ES-I3 (cell line): ENCODE measurements around the gene KREMEN1.
"Not testable (repeated sequence)": the region's sequence is repeated elsewhere in the genome, so short reads cannot be mapped to it uniquely, and the experiment has no call there.

Experiments used
- H3K36me3 ChIP-seq: 2 replicates; pipeline ENCODE4 v1.6.1; 2013; ENCODE audit warnings: mild to moderate bottlenecking, low read length, control low read depth, moderate library complexity; ENCODE audit not compliant: insufficient read depth
- H3K4me1 ChIP-seq: 2 replicates; pipeline ENCODE4 v1.6.1; 2013; ENCODE audit warnings: mild to moderate bottlenecking, control low read depth, low read length; ENCODE audit not compliant: insufficient read depth
- H3K9ac ChIP-seq: 2 replicates; pipeline ENCODE4 v1.6.1; 2013; ENCODE audit warnings: low read depth, mild to moderate bottlenecking, low read length, moderate library complexity
- H3K9me3 ChIP-seq: 2 replicates; pipeline ENCODE4 v1.6.1; 2013; ENCODE audit warnings: mild to moderate bottlenecking, low read length, moderate library complexity; ENCODE audit not compliant: control insufficient read depth, insufficient read depth

Gene KREMEN1

DNA sequence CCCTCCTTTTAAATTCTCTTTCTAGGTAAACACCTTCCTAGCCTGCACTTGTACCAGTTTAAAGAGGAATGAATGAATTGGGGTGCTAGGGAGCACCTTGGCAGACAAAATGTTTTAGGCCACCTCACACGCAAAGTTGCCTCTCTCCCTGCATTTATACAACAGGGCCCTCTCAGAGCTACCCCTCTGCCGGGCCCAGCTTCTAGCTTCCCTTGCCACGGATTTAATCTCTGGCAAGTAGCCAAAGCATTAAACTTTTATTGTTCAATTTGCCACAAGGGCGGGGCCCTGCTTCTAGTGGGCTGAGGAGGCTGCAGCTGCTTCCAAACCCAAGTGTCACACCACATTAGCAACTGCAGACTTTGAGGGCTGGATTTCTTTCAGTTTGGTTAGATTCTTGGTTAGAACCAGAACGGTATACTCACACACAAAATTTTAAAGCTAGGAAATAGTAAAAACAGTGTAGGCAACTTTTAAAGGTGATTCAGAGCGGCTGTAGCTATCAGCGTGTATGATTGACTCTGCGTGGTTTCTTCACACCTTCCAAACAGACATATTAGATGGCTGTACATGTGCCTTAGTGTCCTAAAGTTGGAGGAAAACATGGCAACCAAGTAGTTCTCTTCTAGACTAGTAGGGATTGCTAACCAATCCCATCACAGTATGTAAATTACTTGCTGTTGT lies 6.5 kb downstream of the KREMEN1 start:
- peaks cover 20% of the 10 kb centered on the region for H3K4me1 ChIP-seq
- H3K9me3 ChIP-seq, result no peaks in the 10 kb centered on the region
- H3K9ac ChIP-seq, result no peak overlapping the region
- H3K36me3 ChIP-seq, result no peaks in the 10 kb centered on the region

DNA sequence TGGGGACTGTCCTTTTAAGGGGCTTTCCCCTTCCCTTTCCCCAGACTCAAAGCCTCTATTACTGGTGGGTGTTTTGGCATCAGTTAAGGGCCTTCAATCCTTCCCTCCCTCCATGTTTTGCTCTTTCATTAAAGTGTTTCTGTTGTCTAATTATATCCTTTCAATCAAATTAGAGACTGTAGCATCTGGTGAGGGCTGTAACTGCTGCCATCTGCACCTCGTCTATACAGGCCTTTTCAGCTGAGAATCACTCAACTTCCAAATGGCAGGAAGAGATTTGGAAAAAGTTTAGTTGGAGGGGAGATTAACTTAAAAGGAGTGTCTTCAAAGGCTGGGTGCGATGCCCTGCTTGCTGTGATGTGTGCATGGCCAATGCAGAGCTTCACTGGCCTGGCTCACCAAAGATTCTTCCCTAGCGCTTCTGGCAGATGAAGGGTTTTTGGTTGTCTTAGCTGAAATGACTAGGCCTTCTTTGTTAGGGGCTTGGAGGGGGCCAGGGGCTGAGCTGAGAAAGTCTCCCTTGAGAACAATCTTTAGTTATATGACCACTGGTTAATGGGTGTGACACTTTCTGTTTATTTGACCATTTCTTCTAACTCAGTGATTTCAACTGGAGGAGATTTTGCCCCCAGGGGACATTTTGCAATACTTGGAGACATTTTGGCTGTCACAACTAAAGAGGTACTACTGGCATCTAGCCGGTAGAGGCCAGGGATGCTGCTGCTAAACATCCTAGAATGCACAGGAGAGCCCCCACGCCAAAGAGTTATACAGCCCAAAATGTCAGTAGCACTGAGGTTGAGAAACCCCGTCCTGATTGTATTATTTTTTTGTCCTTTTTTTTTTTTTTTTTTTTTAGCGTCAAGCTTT lies 7.5 kb downstream of the KREMEN1 start:
- Histone ChIP-seq H3K9ac (no peak overlapping the region), H3K36me3 (no peaks in the 10 kb centered on the region), H3K9me3 (no peaks in the 10 kb centered on the region), H3K4me1 (peaks cover 20% of the 10 kb centered on the region)

GRCh38 chr22:29081517-29082236 lies 8.8 kb downstream of the KREMEN1 start:
- no peaks in the 10 kb centered on the region for H3K9me3 ChIP-seq
- H3K36me3 ChIP-seq, result no peaks in the 10 kb centered on the region
- no peak overlapping the region for H3K9ac ChIP-seq
- peaks cover 20% of the 10 kb centered on the region for H3K4me1 ChIP-seq

- H3K9me3 ChIP-seq, result no peaks in the 10 kb centered on the region
- H3K36me3 ChIP-seq, result no peaks in the 10 kb centered on the region
- H3K9ac ChIP-seq, result no peak overlapping the region
- peaks cover 20% of the 10 kb centered on the region for H3K4me1 ChIP-seq
Measured at GRCh38 chr22:29082826-29083545, 10.2 kb downstream of the KREMEN1 start.

- H3K4me1 ChIP-seq, result peaks cover 19% of the 10 kb centered on the region
- not testable (repeated sequence) for H3K9me3 ChIP-seq, H3K36me3 ChIP-seq, H3K9ac ChIP-seq
Measured at GRCh38 chr22:29083576-29083932, 10.7 kb downstream of the KREMEN1 start.

DNA sequence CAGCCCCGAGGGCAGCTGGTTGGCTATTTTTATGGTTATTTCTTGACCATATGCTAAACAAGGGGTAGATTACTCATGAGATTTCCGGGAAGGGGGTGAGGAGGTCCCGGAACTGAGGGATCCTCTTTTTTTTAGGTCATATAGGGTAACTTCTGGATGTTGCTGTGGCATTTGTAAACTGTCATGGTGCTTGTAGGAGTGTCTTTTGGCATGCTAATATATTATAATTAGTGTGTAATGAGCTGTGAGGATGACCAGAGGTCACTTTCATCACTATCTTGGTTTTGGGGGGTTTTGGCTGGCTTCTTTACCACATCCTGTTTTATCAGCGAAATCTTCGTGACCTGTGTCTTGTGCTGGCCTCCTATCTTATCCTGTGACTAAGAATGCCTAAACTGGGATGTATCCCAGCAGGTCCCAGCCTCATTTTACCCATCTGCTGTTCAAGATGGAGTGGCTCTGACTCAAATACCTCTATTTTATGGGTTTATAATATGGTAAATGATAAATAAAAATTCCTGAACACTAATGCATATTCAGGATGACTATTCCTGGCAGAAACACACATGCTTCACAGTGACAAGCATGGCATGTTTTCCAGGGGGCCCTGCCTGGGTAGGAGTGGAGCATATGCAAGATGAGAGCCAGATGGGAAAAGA lies 11.2 kb downstream of the KREMEN1 start:
- Histone ChIP-seq H3K36me3 (no peaks in the 10 kb centered on the region), H3K9me3 (no peaks in the 10 kb centered on the region), H3K4me1 (peaks cover 17% of the 10 kb centered on the region), H3K9ac (no peak overlapping the region)

DNA sequence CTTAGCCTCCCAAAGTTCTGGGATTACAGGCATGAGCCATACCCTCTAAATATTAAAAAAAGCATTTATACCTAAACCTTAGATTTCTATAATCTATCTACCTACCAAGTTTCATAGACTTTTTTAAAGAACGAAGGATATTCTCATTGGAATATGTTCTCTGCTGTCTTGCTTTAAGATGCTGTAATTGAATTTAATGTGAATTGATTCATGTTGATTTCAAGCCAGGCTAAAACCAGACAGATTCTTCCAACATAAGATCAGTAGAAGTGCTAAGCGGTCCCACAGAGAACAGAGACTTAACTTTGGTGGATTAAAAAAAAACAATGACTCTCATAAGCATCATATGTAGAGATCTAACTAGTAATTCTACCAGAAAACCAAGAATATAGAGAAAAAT lies 14.2 kb downstream of the KREMEN1 start:
- Histone ChIP-seq H3K9ac (no peak overlapping the region), H3K36me3 (no peaks in the 10 kb centered on the region), H3K4me1 (peaks cover 11% of the 10 kb centered on the region), H3K9me3 (no peaks in the 10 kb centered on the region)

GRCh38 chr22:29088809-29089208 lies 16.0 kb downstream of the KREMEN1 start:
- Histone ChIP-seq H3K4me1 (no peaks in the 10 kb centered on the region; the same call in 1 of the 2 replicates), H3K9me3 (no peaks in the 10 kb centered on the region), H3K36me3 (no peaks in the 10 kb centered on the region), H3K9ac (no peak overlapping the region)

- H3K36me3 ChIP-seq, result no peaks in the 10 kb centered on the region
- H3K4me1 ChIP-seq, result no peaks in the 10 kb centered on the region; the same call in 1 of the 2 replicates
- H3K9ac ChIP-seq, result no peak overlapping the region
- H3K9me3 ChIP-seq, result no peaks in the 10 kb centered on the region
Measured at GRCh38 chr22:29089507-29089906, 16.7 kb downstream of the KREMEN1 start.

- no peaks in the 10 kb centered on the region for H3K9me3 ChIP-seq
- no peaks in the 10 kb centered on the region for H3K4me1 ChIP-seq
- no peak overlapping the region for H3K9ac ChIP-seq
- no peaks in the 10 kb centered on the region for H3K36me3 ChIP-seq
Measured at GRCh38 chr22:29090039-29090438, 17.2 kb downstream of the KREMEN1 start.

DNA sequence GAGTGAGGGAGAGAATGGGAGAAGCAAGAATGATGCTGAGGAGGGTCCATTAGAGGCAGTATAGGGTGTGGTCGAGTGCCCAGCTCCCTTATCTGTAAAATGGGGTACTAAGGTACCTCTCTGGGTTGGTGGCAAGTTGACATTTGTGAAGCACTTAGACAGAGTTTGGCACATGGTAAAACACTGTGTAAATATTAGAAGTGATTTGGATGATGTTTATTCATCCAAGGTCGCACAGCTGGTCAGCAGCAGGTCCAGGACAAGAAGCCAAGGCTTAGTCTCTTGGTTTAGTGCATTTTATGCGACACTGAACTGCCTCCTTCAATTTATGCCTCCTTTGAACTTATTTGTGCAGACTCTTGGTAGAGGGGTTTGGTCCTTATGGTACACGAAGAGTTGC lies 19.4 kb downstream of the KREMEN1 start:
- Histone ChIP-seq H3K9me3 (no peaks in the 10 kb centered on the region), H3K4me1 (peaks cover 11% of the 10 kb centered on the region), H3K9ac (no peak overlapping the region), H3K36me3 (no peaks in the 10 kb centered on the region)

- H3K9me3 ChIP-seq, result no peaks in the 10 kb centered on the region
- H3K36me3 ChIP-seq, result no peaks in the 10 kb centered on the region
- H3K4me1 ChIP-seq, result peaks cover 12% of the 10 kb centered on the region
- no peak overlapping the region for H3K9ac ChIP-seq
Measured at GRCh38 chr22:29093030-29093429, 20.2 kb downstream of the KREMEN1 start.

DNA sequence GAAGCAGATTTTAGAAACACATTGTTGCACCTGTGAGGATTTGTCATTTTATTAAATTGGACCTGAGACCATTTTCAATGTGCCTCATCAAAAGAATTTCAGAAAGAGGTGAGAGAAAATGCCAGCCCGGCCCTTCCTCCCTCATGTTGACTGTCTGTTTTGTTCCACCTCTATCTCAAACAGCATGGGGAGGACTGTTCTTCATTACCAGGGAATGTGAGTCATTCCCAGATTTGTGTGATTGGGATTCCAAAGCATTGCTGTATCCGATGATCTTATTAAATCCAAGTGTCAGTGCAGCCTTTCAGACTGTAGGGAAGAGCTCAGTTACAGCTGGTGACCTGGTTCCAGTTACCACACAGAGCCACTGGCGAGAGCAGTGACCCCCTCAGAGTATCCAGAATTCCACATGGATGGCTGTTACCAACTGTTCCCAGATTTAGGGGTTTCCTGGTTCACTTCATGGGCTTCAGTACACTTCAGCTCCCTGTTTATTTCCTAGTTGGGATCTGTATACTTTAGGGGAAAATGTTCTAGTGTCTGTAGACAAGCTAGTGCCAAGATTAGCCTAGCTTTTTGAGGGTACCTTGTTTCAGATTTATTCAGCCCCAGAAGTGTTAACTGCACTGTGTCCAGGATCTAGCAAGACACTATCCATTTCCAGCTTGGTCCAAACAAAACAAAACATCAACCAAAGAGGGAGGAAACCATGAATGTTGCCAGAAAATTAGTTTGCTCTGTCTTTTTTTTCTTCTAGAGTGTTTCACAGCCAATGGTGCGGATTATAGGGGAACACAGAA lies 20.9 kb downstream of the KREMEN1 start:
- Histone ChIP-seq H3K36me3 (no peaks in the 10 kb centered on the region), H3K9me3 (no peaks in the 10 kb centered on the region), H3K4me1 (peaks cover 12% of the 10 kb centered on the region), H3K9ac (no peak overlapping the region)
